Frontal cortex (tissue), 4 donors: ENCODE measurements around the gene ACAP1. TPM values are rescaled to one million over a fixed set of nuclear protein-coding genes. Genes with fewer than 3 reads are reported as not detected.

Source experiments
- DNase-seq, 2 donors: peaks; one replicate each; pipeline ENCODE4 v3.0.0; 2012; ENCODE audit warnings: low spot score in 2 of 2
- FAIRE-seq: peaks from 2 replicates; lab custom pipeline; 2012; peaks lifted over from hg19 to GRCh38; lab: Jason Lieb, UNC
- total RNA-seq: library from RNA; depleted of rRNA; stranded (reverse); fragments of >200 nt; gene quantifications from one replicate; pipeline ENCODE4 v1.2.3, GENCODE V29; 2014
- donor health status: control.
- donor health status: control.
- donor health status: control.

The ACAP1 gene
- total RNA-seq, 1 donor from 2014 or later = 0.41 TPM

GRCh38 chr17:7308625-7309433 lies 27.5 kb upstream of the ACAP1 start:
- FAIRE-seq = no peak

GRCh38 chr17:7309628-7310027 lies 26.7 kb upstream of the ACAP1 start:
- DNase-seq = no peak
- no peak for FAIRE-seq

More at GRCh38 chr17:7308625-7309433, 27.5 kb upstream of the ACAP1 start:
- peak; percentile 61 for DNase-seq

- no peak for FAIRE-seq
- DNase-seq = no peak
These were observed 25.1 kb upstream of the ACAP1 start for GRCh38 chr17:7311110-7311705.

- FAIRE-seq = no peak
These were observed 23.8 kb upstream of the ACAP1 start for GRCh38 chr17:7312432-7313087.

GRCh38 chr17:7313088-7313889 lies 23.0 kb upstream of the ACAP1 start:
- no peak for FAIRE-seq

More at GRCh38 chr17:7312432-7313087, 23.8 kb upstream of the ACAP1 start:
- DNase-seq = peak in 1 of 2 donors; percentile 14

GRCh38 chr17:7313890-7314718 lies 22.2 kb upstream of the ACAP1 start:
- no peak for FAIRE-seq

More at GRCh38 chr17:7313088-7313889, 23.0 kb upstream of the ACAP1 start:
- DNase-seq = peak in 1 of 2 donors; percentile 15

GRCh38 chr17:7314719-7315569 lies 21.4 kb upstream of the ACAP1 start, which contains the start of gene GPS2:
Gene GPS2 (minus strand): TSS chr17:7315360. CDS start chr17:7315052, 308 bp downstream.
- FAIRE-seq = no peak
- peak; percentile 99 for DNase-seq

More at GRCh38 chr17:7313890-7314718, 22.2 kb upstream of the ACAP1 start:
- DNase-seq = peak in 1 of 2 donors; percentile 17

GRCh38 chr17:7315570-7316235 lies 20.6 kb upstream of the ACAP1 start:
- peak in 1 of 2 donors; percentile 46 for DNase-seq
- no peak for FAIRE-seq

GRCh38 chr17:7317161-7317803 lies 19.0 kb upstream of the ACAP1 start:
- DNase-seq (peak in 1 of 2 donors; percentile 19), FAIRE-seq (no peak)

- DNase-seq = no peak
- no peak for FAIRE-seq
These were observed 18.0 kb upstream of the ACAP1 start for GRCh38 chr17:7318121-7318860.

- DNase-seq = no peak
- no peak for FAIRE-seq
These were observed 14.9 kb upstream of the ACAP1 start for GRCh38 chr17:7321466-7321865.

- FAIRE-seq = no peak
- DNase-seq = no peak
These were observed 13.7 kb upstream of the ACAP1 start for GRCh38 chr17:7322520-7323194.

GRCh38 chr17:7323731-7324437 lies 12.4 kb upstream of the ACAP1 start:
- FAIRE-seq (no peak), DNase-seq (peak; percentile 51 to 69)

GRCh38 chr17:7324438-7324779 lies 11.9 kb upstream of the ACAP1 start:
- no peak for FAIRE-seq
- no peak for DNase-seq

GRCh38 chr17:7325031-7325528 lies 11.2 kb upstream of the ACAP1 start:
- DNase-seq = no peak
- FAIRE-seq = no peak
